ENCODE results near the gene SPTBN1. TPM values are rescaled to one million over a fixed set of nuclear protein-coding genes. Genes with fewer than 3 reads are reported as not detected.

The SPTBN1 gene
- total and polyA plus RNA-seq, 9 of the 15 experiments (the other 6 are each of a cell fraction or from before 2014, with no cell fraction given), result 8.9 to 66.8 (median 31.4) TPM

GRCh38 chr2:54574860-54575247 lies 118.7 kb downstream of the SPTBN1 start (continued):
- peak in 1 of 3 experiments; percentile 13; a peak in 1 of 6 replicates for TF ChIP-seq CTCF (IDR thresholded peaks at IDR 0.05 in 2 of 3, conservative IDR thresholded peaks at IDR 0.05 in 1 of 3; ENCODE audit: insufficient read depth in 2 of 3, low read depth in 1 of 3, low read length in 3 of 3)
- no peak for TF ChIP-seq ZNF407 (IDR thresholded peaks at IDR 0.05; ENCODE audit: low read depth)
- no peak for TF ChIP-seq ZNF165 (CRISPR knock-in tag; IDR thresholded peaks at IDR 0.05; ENCODE audit: borderline replicate concordance)
- TF ChIP-seq SP1 (CRISPR knock-in tag; IDR thresholded peaks at IDR 0.05), result no peak
- no peak for TF ChIP-seq HDAC8 (tag; IDR thresholded peaks at IDR 0.05)
- no peak for TF ChIP-seq GABPA (tag; conservative IDR thresholded peaks at IDR 0.05; ENCODE audit: low read depth)

Data from K562 (cell line).